GM18858 (cell line): ENCODE results near the gene MAP1LC3B2.
"Not testable (repeated sequence)": the region's sequence is repeated elsewhere in the genome, so short reads cannot be mapped to it uniquely, and the experiment has no call there.

Source experiments
- ATAC-seq: cut with Tn5 transposase; IDR thresholded peaks from one replicate; pipeline ENCODE4 v1.9.1; 2021; ENCODE audit not compliant: unreplicated experiment

The MAP1LC3B2 gene

GRCh38 chr12:116556964-116557698, 2.0 kb upstream of the MAP1LC3B2 start:
- ATAC-seq: no peak

GRCh38 chr12:116558280-116559161, 660 bp upstream of the MAP1LC3B2 start:
- ATAC-seq: no peak

- no peak for ATAC-seq
Measured at GRCh38 chr12:116561181-116561821, 2.1 kb downstream of the MAP1LC3B2 start.

- no peak for ATAC-seq
Measured at GRCh38 chr12:116562090-116562489, 2.9 kb downstream of the MAP1LC3B2 start.

GRCh38 chr12:116563262-116563661, 4.1 kb downstream of the MAP1LC3B2 start:
- no peak for ATAC-seq

GRCh38 chr12:116564080-116564479, 4.9 kb downstream of the MAP1LC3B2 start:
- ATAC-seq: no peak

- ATAC-seq: not testable (repeated sequence)
Measured at GRCh38 chr12:116565221-116565620, 6.0 kb downstream of the MAP1LC3B2 start.

- ATAC-seq: no peak
Measured at GRCh38 chr12:116565963-116566362, 6.8 kb downstream of the MAP1LC3B2 start.

GRCh38 chr12:116568203-116568602, 9.0 kb downstream of the MAP1LC3B2 start:
- ATAC-seq: no peak

- ATAC-seq: no peak
Measured at GRCh38 chr12:116571089-116571488, 11.9 kb downstream of the MAP1LC3B2 start.

GRCh38 chr12:116573776-116574175, 14.6 kb downstream of the MAP1LC3B2 start:
- ATAC-seq: no peak

- ATAC-seq: not testable (repeated sequence)
Measured at GRCh38 chr12:116575754-116576153, 16.6 kb downstream of the MAP1LC3B2 start.

GRCh38 chr12:116577154-116577561, 18.0 kb downstream of the MAP1LC3B2 start:
- ATAC-seq: no peak

GRCh38 chr12:116578051-116578450, 18.9 kb downstream of the MAP1LC3B2 start:
- ATAC-seq: no peak

- no peak for ATAC-seq
Measured at GRCh38 chr12:116582610-116583009, 23.4 kb downstream of the MAP1LC3B2 start.

- ATAC-seq: no peak
Measured at GRCh38 chr12:116583129-116583694, 24.0 kb downstream of the MAP1LC3B2 start.

GRCh38 chr12:116587270-116587669, 28.1 kb downstream of the MAP1LC3B2 start:
- no peak for ATAC-seq

GRCh38 chr12:116588390-116589028, 29.3 kb downstream of the MAP1LC3B2 start:
- ATAC-seq: no peak

GRCh38 chr12:116589581-116589980, 30.4 kb downstream of the MAP1LC3B2 start:
- ATAC-seq: no peak

GRCh38 chr12:116590561-116590960, 31.4 kb downstream of the MAP1LC3B2 start:
- ATAC-seq: no peak
